HG03521 (cell line): ENCODE data around the gene ARTN.

Experiments
- ATAC-seq: cut with Tn5 transposase; IDR thresholded peaks from one replicate; pipeline ENCODE4 v1.9.1; 2021; ENCODE audit warnings: mild to moderate bottlenecking, moderate library complexity; ENCODE audit not compliant: unreplicated experiment

Gene ARTN

GRCh38 chr1:43933386-43934100 is at the start of gene ARTN:
ARTN (plus strand) TSS chr1:43933801; CDS start chr1:43935657, 1,856 bp downstream.
- no peak for ATAC-seq

- no peak for ATAC-seq
These were observed 48.3 kb upstream of the ARTN start for GRCh38 chr1:43885279-43885801.

GRCh38 chr1:43887748-43888147 is 45.9 kb upstream of the ARTN start:
- ATAC-seq, result no peak

GRCh38 chr1:43890815-43891214 is 42.8 kb upstream of the ARTN start:
- ATAC-seq, result no peak

GRCh38 chr1:43893006-43893405 is 40.6 kb upstream of the ARTN start:
- no peak for ATAC-seq

- no peak for ATAC-seq
These were observed 34.6 kb upstream of the ARTN start for GRCh38 chr1:43898981-43899380.

- ATAC-seq, result no peak
These were observed 33.2 kb upstream of the ARTN start for GRCh38 chr1:43900386-43900785.

GRCh38 chr1:43901196-43901961 is 32.2 kb upstream of the ARTN start:
- ATAC-seq, result no peak

GRCh38 chr1:43902058-43902831 is 31.4 kb upstream of the ARTN start:
- no peak for ATAC-seq

- no peak for ATAC-seq
These were observed 28.7 kb upstream of the ARTN start for GRCh38 chr1:43904660-43905551.

GRCh38 chr1:43908226-43908625 is 25.4 kb upstream of the ARTN start:
- no peak for ATAC-seq

GRCh38 chr1:43908858-43909257 is 24.7 kb upstream of the ARTN start:
- no peak for ATAC-seq

GRCh38 chr1:43910343-43910742 is 23.3 kb upstream of the ARTN start:
- no peak for ATAC-seq

- no peak for ATAC-seq
These were observed 21.0 kb upstream of the ARTN start for GRCh38 chr1:43912607-43913006.

- no peak for ATAC-seq
These were observed 20.5 kb upstream of the ARTN start for GRCh38 chr1:43913051-43913501.

GRCh38 chr1:43913666-43914360 is 19.8 kb upstream of the ARTN start:
- no peak for ATAC-seq

- ATAC-seq, result no peak
These were observed 18.8 kb upstream of the ARTN start for GRCh38 chr1:43914576-43915525.

- no peak for ATAC-seq
These were observed 13.7 kb upstream of the ARTN start for GRCh38 chr1:43919906-43920305.

GRCh38 chr1:43921022-43921421 is 12.6 kb upstream of the ARTN start:
- no peak for ATAC-seq
